A673 (cell line): ENCODE measurements around the gene CBLC. TPM values are rescaled to one million over a fixed set of nuclear protein-coding genes. Genes with fewer than 3 reads are reported as not detected.

ENCODE experiments used
- BruUV-seq: library from RNA; stranded (reverse); fragments of 400-500 nt; replicated peaks from 2 replicates; lab custom pipeline; 2021; lab: Mats Ljungman, UMichigan
- CTCF ChIA-PET: fragments of 300-600 bp; sonication (Branson Sonifier 250); formaldehyde crosslinking; loops from one replicate; lab custom pipeline; 2022; ENCODE audit warnings: antibody characterized with exemption; lab: Charles Lee
- POLR2A ChIA-PET: fragments of 300-600 bp; sonication (Branson Sonifier 250); formaldehyde crosslinking; loops from one replicate; lab custom pipeline; 2022; ENCODE audit warnings: antibody characterized with exemption; ENCODE audit not compliant: low non-redundant PET; lab: Charles Lee
- DNase-seq: peaks from one replicate; pipeline ENCODE4 v3.0.0-alpha.2; 2015; ENCODE audit warnings: low spot score
- H3K27ac ChIP-seq: fragments of 200-600 bp; sonication (generic); 2 replicates; pipeline ENCODE4 v1.5.1; 2016; ENCODE audit warnings: mixed run types, low read depth, mild to moderate bottlenecking, mixed read lengths, antibody characterized with exemption, low read length; ENCODE audit not compliant: poor library complexity, severe bottlenecking
- H3K27me3 ChIP-seq: fragments of 200-600 bp; sonication (generic); replicated peaks from 2 replicates; pipeline ENCODE4 v1.6.1; 2017; ENCODE audit warnings: mixed run types, low read depth, mild to moderate bottlenecking, mixed read lengths, antibody characterized with exemption, low read length; ENCODE audit not compliant: insufficient read depth, poor library complexity
- H3K36me3 ChIP-seq: fragments of 200-600 bp; sonication (generic); 2 replicates; pipeline ENCODE4 v1.6.1; 2016; ENCODE audit warnings: mixed run types, mild to moderate bottlenecking, mixed read lengths, antibody characterized with exemption, low read length; ENCODE audit not compliant: insufficient read depth, poor library complexity, severe bottlenecking
- H3K4me1 ChIP-seq: fragments of 200-600 bp; sonication (generic); 2 replicates; pipeline ENCODE4 v1.6.1; 2017; ENCODE audit warnings: mixed run types, mild to moderate bottlenecking, mixed read lengths, antibody characterized with exemption, low read length; ENCODE audit not compliant: insufficient read depth, poor library complexity, severe bottlenecking
- H3K4me3 ChIP-seq: fragments of 200-600 bp; sonication (generic); 2 replicates; pipeline ENCODE4 v1.5.1; 2016; ENCODE audit warnings: low read depth, mixed run types, mild to moderate bottlenecking, mixed read lengths, low read length; ENCODE audit not compliant: poor library complexity, severe bottlenecking
- H3K9me3 ChIP-seq: fragments of 200-600 bp; sonication (generic); 2 replicates; pipeline ENCODE4 v1.6.1; 2016; ENCODE audit warnings: mixed run types, low read depth, mild to moderate bottlenecking, mixed read lengths, antibody characterized with exemption, low read length; ENCODE audit not compliant: poor library complexity, severe bottlenecking
- CTCF ChIP-seq: fragments of 300-800, 200-600 bp; sonication (generic); conservative IDR thresholded peaks from 2 replicates; pipeline ENCODE4 v1.5.1; 2017; ENCODE audit warnings: low read depth, mild to moderate bottlenecking, antibody characterized with exemption, low read length, moderate library complexity, mixed read lengths
- EZH2 ChIP-seq: fragments of 200-600 bp; sonication (generic); IDR thresholded peaks from 2 replicates; pipeline ENCODE4 v1.6.1; 2017; ENCODE audit warnings: borderline replicate concordance, low read depth, mild to moderate bottlenecking, mixed read lengths, antibody characterized with exemption, low read length; ENCODE audit not compliant: poor library complexity, severe bottlenecking
- intact Hi-C: fragments of 100-400 bp; cut with micrococcal nuclease; formaldehyde crosslinking; loops from one replicate; pipeline ENCODE4 v1.10.0; 2022; ENCODE audit not compliant: unreplicated experiment
- total RNA-seq: library from RNA; stranded (reverse); gene quantifications from 2 replicates; pipeline ENCODE4 v1.2.3, GENCODE V29; 2021

CBLC gene
- total RNA-seq, 1 experiment from 2014 or later = not detected

DNA sequence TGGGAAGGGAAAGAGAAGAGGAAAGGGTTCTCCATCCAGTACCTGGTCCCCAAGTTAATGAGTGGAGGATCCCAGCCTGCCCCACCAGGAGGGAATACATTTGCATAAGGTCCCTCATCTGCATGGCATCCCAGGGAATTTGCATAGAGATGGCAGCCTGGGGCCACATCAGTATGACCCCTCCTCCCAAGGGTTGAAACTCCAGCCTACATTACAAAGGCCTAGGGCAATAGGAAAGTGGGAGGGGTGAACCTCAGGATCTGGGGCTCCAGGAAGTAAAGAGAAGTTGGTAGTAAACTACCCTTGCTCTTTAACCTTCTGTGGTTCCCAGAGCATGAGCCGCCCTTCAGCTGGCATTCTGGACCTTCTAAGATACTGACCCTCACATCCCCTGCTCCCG, 61.6 kb downstream of the CBLC start:
- Histone ChIP-seq H3K36me3 (no peaks in the 10 kb centered on the region), H3K4me1 (no peaks in the 10 kb centered on the region), H3K4me3 (no peak overlapping the region), H3K9me3 (no peaks in the 10 kb centered on the region), H3K27me3 (no peaks in the 10 kb centered on the region), H3K27ac (no peak overlapping the region)
- TF ChIP-seq CTCF (no peak), EZH2 (no peak)
- intact Hi-C loops = no loop called here
- ChIA-PET CTCF (no interaction called here), POLR2A (no interaction called here)
- BruUV-seq = no TSS peak
- no peak for DNase-seq

- POLR2A ChIA-PET = no interaction called here
- no peaks in the 10 kb centered on the region for H3K9me3 ChIP-seq
- TF ChIP-seq CTCF = no peak
- no peak for TF ChIP-seq EZH2
- CTCF ChIA-PET = interaction anchor here (0.6 kb wide), 1 partner anchor 83 kb away, joined by 6 read pairs; no protein-coding TSS in a partner anchor
- no peak overlapping the region for H3K27ac ChIP-seq
- no peak overlapping the region for H3K4me3 ChIP-seq
- no TSS peak for BruUV-seq
- no peaks in the 10 kb centered on the region for H3K27me3 ChIP-seq
- no peak for DNase-seq
- intact Hi-C loops = loop anchor here (10.0 kb wide), 1 partner anchor 156 kb away; no protein-coding TSS in a partner anchor
- H3K4me1 ChIP-seq = peaks cover 7% of the 10 kb centered on the region
- no peaks in the 10 kb centered on the region for H3K36me3 ChIP-seq
Measured at GRCh38 chr19:44840811-44841210, 63.1 kb downstream of the CBLC start.

- Histone ChIP-seq H3K27ac (no peak overlapping the region), H3K9me3 (no peaks in the 10 kb centered on the region), H3K4me1 (peaks cover 7% of the 10 kb centered on the region), H3K27me3 (no peaks in the 10 kb centered on the region), H3K4me3 (no peak overlapping the region), H3K36me3 (no peaks in the 10 kb centered on the region)
- no peak for DNase-seq
- intact Hi-C loops = loop anchor here (10.0 kb wide), 1 partner anchor 156 kb away; no protein-coding TSS in a partner anchor
- TF ChIP-seq CTCF = no peak
- no peak for TF ChIP-seq EZH2
- ChIA-PET POLR2A (no interaction called here), CTCF (interaction anchor here (0.6 kb wide), 1 partner anchor 83 kb away, joined by 6 read pairs; no protein-coding TSS in a partner anchor)
- no TSS peak for BruUV-seq
Measured at GRCh38 chr19:44841231-44841630, 63.5 kb downstream of the CBLC start.
